Amniotic epithelial cell (primary cell): ENCODE measurements around the gene CRMP1.
A peak's percentile ranks its signal among the peaks of the same experiment; 100 is the strongest.

ENCODE experiments used
- DNase-seq: peaks from one replicate; pipeline ENCODE4 v3.0.0-alpha.2; 2010; ENCODE audit warnings: low read depth

CRMP1 gene

DNA sequence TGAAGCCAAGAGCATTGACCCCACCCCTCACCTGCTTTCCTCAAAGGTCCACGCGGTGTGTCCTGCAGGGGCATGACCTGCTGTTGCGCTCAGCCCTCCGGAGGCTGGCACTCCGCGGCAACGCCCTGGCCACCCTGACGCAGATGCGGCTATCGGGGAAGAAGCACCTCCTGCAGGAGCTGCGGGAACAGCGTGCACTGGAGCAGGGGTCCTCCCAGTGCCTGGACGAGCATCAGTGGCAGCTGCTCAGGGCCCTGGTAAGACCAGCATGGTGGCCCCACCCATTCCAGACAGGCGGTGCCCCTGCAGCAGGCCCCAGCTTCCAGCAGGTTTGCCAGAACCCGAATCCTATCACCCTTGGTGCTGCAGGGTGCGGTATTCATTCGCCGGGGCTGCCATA is 95.9 kb downstream of the CRMP1 start:
- DNase-seq = no peak

DNA sequence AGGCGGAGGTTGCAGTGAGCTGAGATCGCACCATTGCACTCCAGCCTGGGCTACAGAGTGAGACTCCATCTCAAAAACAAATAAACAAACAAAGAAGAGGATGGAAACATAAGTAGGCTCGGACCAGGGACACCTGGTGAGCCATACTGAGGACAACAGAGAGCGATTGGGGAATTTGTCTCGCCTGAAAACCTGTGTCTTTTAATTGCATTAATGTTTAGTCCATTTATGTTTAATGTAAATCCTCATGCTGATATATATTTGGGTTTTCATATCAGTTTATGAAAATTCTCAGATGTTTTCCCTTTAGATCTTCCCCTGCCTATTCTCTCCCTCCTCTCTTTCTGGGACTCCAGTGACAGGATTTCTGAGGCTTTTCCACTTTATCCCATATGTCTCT is 97.3 kb downstream of the CRMP1 start:
- no peak for DNase-seq

DNA sequence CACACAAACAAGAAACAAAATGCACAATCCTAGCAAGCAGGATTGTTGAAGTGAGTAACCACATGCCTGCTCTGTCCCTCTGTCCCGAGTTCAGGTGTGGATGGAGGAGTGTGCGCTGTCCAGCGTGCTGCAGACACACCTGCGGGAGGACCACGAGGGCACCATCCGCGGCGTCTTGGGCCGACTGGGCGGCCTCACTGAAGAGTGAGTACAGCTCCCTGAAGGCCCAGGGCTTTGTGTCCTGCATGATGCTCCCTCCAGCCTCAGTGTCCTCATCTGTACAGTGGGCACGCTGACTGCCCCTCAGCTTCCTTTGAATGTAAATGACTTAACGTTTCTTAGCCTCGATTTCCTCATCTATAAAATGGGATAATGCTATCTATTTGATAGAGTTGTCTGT is 99.4 kb downstream of the CRMP1 start:
- no peak for DNase-seq

- no peak for DNase-seq
These were observed 101.2 kb downstream of the CRMP1 start for GRCh38 chr4:5791654-5792053.

- DNase-seq = no peak
These were observed 102.4 kb downstream of the CRMP1 start for GRCh38 chr4:5790546-5790857.

- DNase-seq = no peak
These were observed 103.7 kb downstream of the CRMP1 start for GRCh38 chr4:5789141-5789540.

GRCh38 chr4:5788144-5788543 is 104.7 kb downstream of the CRMP1 start:
- no peak for DNase-seq

GRCh38 chr4:5787311-5787710 is 105.6 kb downstream of the CRMP1 start:
- DNase-seq = no peak

DNA sequence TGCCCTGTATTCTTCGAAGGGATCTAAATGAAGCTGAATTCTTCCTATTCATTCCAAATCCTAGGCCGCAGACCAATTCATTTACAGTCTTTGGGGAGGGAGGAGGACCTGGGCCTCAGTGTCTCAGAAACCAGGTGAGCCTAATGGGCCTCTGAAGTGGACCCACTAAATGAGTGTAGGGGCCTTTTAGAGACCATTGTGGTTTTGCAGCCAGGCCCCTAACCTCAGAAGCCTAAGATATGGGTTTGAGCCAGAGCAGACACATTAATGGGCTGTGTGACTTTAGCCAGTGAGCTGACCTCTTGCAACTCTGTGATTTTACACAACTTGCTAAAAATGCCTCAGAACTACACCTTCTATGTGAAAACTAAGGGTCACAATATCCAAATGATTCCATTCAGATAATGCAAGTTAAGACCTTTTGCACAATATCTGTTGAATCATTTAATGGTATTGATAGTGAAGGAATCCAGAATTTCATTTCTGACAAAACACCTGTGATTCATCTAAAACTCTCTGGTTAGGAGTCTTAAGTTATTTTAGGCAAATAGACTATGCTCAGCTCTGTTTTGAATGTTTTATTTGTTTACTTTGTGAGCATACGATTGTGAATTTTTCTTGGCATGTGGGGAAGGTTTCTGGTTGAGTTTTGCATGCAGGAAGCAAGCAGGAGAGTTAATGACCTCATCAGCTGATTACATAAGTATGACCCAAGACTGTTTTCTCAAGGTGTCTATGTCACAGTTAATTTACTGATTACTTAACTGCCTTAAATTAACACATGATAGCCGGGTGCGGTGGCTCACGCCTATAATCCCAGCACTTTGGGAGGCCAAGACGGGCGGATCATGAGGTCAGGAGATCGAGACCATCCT is 106.8 kb downstream of the CRMP1 start:
- DNase-seq = peak; percentile 84

- DNase-seq = no peak
These were observed 107.8 kb downstream of the CRMP1 start for GRCh38 chr4:5784960-5785611.

GRCh38 chr4:5784021-5784420 is 108.9 kb downstream of the CRMP1 start:
- DNase-seq = no peak

GRCh38 chr4:5783486-5783885 is 109.4 kb downstream of the CRMP1 start:
- no peak for DNase-seq

DNA sequence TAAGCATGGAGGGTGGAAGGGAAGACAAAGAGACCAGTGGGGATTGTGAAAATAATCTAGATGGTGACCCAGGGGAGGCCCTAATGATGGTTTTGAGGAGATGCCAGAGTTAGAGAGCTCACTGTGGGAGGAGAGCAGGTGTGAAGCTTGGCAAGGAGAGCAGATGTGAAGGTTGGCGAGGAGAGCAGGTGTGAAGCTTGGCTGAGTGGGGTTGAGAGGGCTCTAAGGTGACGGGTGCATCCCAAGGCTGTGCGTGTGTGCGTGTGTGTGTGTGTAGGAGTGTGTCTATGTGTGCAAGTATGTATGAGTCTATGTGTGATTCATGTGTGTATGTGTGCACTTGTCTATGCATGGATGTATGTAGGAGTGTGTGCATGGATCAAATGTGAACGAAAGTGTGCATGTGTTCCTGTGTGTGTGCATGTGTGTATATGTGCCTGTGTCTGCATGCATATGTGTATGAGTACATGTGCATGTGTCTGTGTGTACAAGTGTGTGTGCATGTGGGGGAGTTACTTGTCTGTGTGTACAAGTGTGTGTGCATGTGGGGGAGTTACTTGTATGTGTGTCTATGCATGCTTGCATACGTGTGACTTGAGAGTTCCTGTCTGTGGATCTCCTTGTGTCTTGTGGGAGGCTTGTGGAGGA is 109.9 kb downstream of the CRMP1 start:
- no peak for DNase-seq

DNA sequence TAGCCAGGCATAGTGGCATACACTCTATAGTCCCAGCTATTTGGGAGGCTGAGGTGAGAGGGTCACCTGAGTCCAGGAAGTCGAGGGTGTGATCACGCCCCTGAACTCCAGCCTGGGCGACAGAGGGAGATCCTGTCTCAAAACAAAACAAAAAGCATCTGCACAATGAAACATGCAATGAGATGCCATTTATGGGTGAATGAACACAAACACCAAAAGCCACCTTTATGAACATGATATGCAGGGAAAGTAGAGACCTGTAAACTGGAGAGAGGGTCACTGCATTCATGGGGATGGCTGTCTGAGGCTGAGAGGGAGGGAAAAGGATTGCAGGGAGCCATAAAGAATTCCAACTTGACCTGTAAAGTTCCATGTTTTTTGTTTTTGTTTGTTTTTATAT is 111.2 kb downstream of the CRMP1 start:
- no peak for DNase-seq

GRCh38 chr4:5780831-5781480 is 111.9 kb downstream of the CRMP1 start:
- peak; percentile 72 for DNase-seq

DNA sequence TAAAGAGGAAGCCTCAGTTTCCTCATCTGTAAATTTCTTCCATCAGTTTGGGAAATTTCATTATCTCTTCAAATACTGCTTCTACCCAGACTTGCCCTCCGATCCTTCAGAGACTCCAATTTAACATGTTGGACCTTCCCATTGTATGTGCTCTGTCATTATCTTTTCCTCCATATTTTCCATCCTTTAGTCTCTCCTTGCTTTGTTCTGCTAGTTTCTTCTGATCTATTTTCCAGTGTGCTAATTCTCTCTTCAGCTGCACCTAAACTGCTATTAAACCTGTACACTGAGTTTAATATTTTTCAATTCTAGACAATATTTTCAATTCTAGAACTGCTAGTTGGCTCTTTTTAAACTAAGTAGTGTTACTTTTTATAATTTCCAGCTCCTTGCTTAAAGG is 116.4 kb downstream of the CRMP1 start:
- DNase-seq = no peak

DNA sequence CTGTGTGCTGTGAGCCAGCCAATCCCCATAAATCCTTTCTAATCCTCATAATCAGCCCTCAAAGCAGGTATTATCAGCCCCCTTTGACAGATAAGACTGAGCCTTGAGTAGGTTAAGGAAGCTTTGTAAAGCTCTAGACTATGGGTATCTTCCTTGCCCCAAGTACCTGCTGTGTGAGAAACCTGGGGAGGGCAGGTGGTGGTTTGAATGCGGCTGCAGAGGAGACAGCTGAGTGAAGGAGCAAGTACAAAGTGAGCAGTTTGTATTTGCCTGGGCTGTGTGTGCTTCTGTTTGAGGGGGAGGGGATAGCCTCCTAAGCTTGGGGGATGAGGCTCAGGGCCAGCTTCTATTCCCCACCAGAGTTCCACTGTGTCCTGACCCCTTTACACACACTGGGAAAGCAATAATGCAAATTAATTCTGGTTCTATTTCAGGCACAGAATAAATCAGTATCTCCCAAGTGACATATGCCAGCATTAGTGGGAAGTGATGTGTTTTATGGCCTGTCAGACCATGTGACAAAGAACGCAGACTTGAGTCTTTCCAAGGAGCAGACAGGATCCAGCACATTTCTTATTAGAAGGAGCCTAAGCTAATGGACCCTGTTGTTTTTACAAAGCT is 118.4 kb downstream of the CRMP1 start:
- DNase-seq = no peak

GRCh38 chr4:5773271-5773555 is 119.7 kb downstream of the CRMP1 start:
- no peak for DNase-seq

GRCh38 chr4:5772528-5773270 is 120.2 kb downstream of the CRMP1 start:
- no peak for DNase-seq
